Keratinocyte (primary cell): ENCODE measurements around the gene FCHO2.

Experiments used
- EZH2 ChIP-seq: IDR thresholded peaks from one replicate; pipeline ENCODE4 v1.6.1; 2012; ENCODE audit warnings: inconsistent platforms, mild to moderate bottlenecking, low read length, moderate library complexity
- TF ChIP-seq, protein P1 (sequence below), 3 experiments: IDR thresholded peaks in 1 of 3; conservative IDR thresholded peaks in 1 of 3; optimal IDR thresholded peaks in 1 of 3; 2 replicates in 2 of 3; 3 replicates in 1 of 3; pipeline versions ENCODE3 to v1.5.1; 2011; ENCODE audit warnings: low read length in 3 of 3, mild to moderate bottlenecking in 3 of 3, moderate library complexity in 2 of 3, control low read depth in 1 of 3, inconsistent platforms in 1 of 3; ENCODE audit not compliant: insufficient read depth in 2 of 3; ENCODE audit errors: extremely low read depth in 1 of 3

DNA sequence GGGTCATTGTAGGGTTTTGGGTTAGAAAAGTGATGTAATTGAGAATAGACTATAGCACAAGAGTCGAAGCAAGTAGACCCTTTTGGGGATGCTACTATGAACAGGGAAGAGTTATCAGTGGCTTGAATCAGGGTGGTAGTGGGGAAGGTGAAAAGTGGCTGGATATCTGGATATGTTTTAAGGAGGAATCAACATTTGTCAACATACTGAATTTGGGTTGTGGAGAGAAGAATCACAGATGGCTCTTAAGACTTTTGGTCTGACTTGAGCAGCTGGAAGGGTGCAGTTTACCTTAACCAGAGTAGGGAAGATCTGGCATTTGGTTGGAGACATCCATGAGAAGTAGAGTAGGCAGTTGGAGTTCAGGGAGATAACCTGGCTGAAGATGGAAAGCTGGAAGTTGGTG is 38.5 kb upstream of the FCHO2 start:
- TF ChIP-seq, protein P1, sequence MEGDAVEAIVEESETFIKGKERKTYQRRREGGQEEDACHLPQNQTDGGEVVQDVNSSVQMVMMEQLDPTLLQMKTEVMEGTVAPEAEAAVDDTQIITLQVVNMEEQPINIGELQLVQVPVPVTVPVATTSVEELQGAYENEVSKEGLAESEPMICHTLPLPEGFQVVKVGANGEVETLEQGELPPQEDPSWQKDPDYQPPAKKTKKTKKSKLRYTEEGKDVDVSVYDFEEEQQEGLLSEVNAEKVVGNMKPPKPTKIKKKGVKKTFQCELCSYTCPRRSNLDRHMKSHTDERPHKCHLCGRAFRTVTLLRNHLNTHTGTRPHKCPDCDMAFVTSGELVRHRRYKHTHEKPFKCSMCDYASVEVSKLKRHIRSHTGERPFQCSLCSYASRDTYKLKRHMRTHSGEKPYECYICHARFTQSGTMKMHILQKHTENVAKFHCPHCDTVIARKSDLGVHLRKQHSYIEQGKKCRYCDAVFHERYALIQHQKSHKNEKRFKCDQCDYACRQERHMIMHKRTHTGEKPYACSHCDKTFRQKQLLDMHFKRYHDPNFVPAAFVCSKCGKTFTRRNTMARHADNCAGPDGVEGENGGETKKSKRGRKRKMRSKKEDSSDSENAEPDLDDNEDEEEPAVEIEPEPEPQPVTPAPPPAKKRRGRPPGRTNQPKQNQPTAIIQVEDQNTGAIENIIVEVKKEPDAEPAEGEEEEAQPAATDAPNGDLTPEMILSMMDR (optimal IDR thresholded peaks at IDR 0.05 in 1 of 3, IDR thresholded peaks at IDR 0.05 in 1 of 3, conservative IDR thresholded peaks at IDR 0.05 in 1 of 3; ENCODE audit: extremely low read depth in 1 of 3, insufficient read depth in 2 of 3, low read length in 3 of 3), result no peak
- TF ChIP-seq EZH2, result no peak
